ENCODE results near the gene CAPN15. TPM values are rescaled to one million over a fixed set of nuclear protein-coding genes. Genes with fewer than 3 reads are reported as not detected.

The CAPN15 gene
- total RNA-seq, 4 donors from 2014 or later: 24.9 to 44.7 (median 43.3) TPM

DNA sequence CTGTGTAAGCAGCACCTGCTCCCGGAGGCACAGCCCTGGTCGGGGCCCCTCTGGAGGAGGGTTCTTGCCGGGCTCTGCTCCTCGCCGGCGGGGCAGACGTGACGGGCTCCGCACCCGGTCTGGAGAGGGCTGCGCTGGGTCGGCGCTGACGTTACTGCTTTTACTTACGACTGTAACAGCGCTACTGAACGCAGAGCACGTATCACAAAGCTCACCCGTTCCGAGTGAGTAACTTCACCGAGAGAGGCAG lies 61.1 kb downstream of the CAPN15 start:
- TF ChIP-seq, protein P1, sequence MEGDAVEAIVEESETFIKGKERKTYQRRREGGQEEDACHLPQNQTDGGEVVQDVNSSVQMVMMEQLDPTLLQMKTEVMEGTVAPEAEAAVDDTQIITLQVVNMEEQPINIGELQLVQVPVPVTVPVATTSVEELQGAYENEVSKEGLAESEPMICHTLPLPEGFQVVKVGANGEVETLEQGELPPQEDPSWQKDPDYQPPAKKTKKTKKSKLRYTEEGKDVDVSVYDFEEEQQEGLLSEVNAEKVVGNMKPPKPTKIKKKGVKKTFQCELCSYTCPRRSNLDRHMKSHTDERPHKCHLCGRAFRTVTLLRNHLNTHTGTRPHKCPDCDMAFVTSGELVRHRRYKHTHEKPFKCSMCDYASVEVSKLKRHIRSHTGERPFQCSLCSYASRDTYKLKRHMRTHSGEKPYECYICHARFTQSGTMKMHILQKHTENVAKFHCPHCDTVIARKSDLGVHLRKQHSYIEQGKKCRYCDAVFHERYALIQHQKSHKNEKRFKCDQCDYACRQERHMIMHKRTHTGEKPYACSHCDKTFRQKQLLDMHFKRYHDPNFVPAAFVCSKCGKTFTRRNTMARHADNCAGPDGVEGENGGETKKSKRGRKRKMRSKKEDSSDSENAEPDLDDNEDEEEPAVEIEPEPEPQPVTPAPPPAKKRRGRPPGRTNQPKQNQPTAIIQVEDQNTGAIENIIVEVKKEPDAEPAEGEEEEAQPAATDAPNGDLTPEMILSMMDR (IDR thresholded peaks at IDR 0.05): no peak
- TF ChIP-seq POLR2A (IDR thresholded peaks at IDR 0.05; ENCODE audit: low read depth) (no peak), EP300 (IDR thresholded peaks at IDR 0.05) (no peak), POLR2AphosphoS5 (IDR thresholded peaks at IDR 0.05) (no peak)
- H3K9me3 ChIP-seq: no peaks in the 10 kb centered on the region
- H3K36me3 ChIP-seq: peaks cover 0 to 13% (median 3%) of the 10 kb centered on the region in 4 donors
- DNase-seq (ENCODE audit: extremely low spot score): no peak
- H3K4me3 ChIP-seq: peak overlapping the region; percentile 83 to 94 (median 88)
- peak overlapping the region; percentile 93 to 98 (median 96) for H3K27ac ChIP-seq (replicated peaks in 1 of 4)
- H3K4me1 ChIP-seq: peaks cover 36 to 69% (median 57%) of the 10 kb centered on the region in 4 donors
- WGBS: 1% methylated on average over 21 of the region's 21 CpGs
- H3K27me3 ChIP-seq: peaks cover 0 to 9% (median 0%) of the 10 kb centered on the region in 4 donors
- intact Hi-C loops (cut with DNase I): loop anchor here (5.0 kb wide), 1 partner anchor 49 kb away; the partner anchor contains the start of gene METTL26

DNA sequence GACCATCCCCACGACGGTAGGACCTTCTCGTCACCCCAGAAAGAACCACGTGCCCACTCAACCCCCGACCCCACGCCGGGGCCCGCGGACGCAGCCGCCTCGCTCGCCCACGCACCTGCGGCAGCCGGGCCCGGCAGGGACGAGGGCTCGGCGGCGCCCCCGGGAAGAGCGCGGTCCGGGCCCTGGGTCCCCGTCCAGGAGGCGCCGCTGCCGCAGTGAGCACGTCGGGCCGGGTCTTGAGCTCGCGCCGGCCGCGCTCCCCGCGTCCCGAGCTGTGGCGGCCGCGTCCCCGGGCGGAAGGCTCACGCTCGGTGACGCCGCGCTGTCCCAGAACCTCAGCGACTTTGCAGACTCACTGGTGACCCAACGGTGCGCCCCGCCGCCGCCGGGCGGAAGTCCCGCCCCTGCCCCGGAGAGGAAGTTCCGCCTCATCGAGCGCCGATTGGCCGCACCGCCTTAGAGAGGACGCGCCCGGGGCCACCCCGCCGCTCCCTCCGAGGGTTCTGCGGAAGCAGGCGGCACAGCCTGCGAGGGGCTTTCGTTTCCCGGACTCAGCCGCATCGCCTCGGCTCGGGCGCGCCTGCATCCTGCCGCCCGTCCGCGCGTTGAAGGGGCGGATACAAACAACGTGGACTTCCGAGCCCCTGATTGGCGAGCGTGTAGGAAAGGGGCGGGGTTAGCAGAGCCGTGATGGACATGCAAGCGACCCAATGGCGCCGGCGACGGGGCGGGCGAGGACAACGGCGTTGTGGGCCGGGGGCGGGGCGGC lies 61.6 kb downstream of the CAPN15 start:
- peak overlapping the region; percentile 93 to 98 (median 96) for H3K27ac ChIP-seq (replicated peaks in 1 of 4)
- TF ChIP-seq POLR2A (IDR thresholded peaks at IDR 0.05; ENCODE audit: low read depth) (peak; percentile 80), EP300 (IDR thresholded peaks at IDR 0.05) (no peak), POLR2AphosphoS5 (IDR thresholded peaks at IDR 0.05) (peak; percentile 85 to 92)
- TF ChIP-seq, protein P1 (IDR thresholded peaks at IDR 0.05): no peak
- no peaks in the 10 kb centered on the region for H3K9me3 ChIP-seq
- peak overlapping the region; percentile 83 to 94 (median 88) for H3K4me3 ChIP-seq
- H3K27me3 ChIP-seq: peaks cover 0 to 9% (median 0%) of the 10 kb centered on the region in 4 donors
- H3K36me3 ChIP-seq: peaks cover 0 to 18% (median 6%) of the 10 kb centered on the region in 4 donors
- intact Hi-C loops (cut with DNase I): loop anchor here (5.0 kb wide), 1 partner anchor 48 kb away; the partner anchor contains the start of gene METTL26
- 2% methylated on average over 15 of the region's 107 CpGs for WGBS
- peaks cover 36 to 66% (median 58%) of the 10 kb centered on the region in 4 donors for H3K4me1 ChIP-seq
- peak; percentile 100 for DNase-seq (ENCODE audit: extremely low spot score)

DNA sequence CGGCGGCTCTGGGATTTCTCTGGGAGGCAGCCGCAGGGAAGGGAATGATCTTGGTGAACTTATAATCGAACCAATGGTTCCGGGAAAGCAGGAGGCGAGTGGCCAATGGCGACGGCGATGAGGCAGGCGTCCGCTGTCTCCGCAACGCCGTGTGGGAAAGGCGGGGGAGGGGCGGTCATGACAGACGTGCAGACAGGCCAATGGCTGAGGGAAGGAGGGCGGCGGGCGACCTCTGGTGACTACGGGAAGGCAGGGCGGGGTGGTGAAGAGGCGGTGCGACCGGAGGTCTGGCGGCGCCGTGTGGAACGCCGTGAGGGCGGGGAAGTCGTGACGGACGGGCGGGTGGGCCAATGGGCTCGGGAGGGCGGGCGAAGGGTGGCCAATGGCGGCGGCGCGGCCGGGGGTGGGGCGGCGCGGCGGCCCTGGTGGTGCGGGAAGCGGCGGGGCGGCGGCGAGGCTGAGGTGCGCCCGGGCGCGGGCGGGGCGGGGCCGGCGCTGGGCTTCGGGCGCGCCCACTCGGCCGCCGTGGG lies 62.2 kb downstream of the CAPN15 start, which contains the start of gene RAB40C:
TSS of gene RAB40C (plus strand) at position 409 of the 530 bp plus-strand sequence. CDS start 226 bp downstream, outside the sequence.
- Histone ChIP-seq H3K27ac (replicated peaks in 1 of 4) (peak within 1 kb of the TSS; percentile 93 to 98 (median 96)), H3K36me3 (peaks cover 0 to 22% (median 8%) of the 10 kb centered on the region in 4 donors), H3K9me3 (no peaks in the 10 kb centered on the region), H3K4me1 (peaks cover 36 to 68% (median 58%) of the 10 kb centered on the region in 4 donors), H3K4me3 (peak within 1 kb of the TSS; percentile 83 to 94 (median 88)), H3K27me3 (peaks cover 0 to 9% (median 0%) of the 10 kb centered on the region in 4 donors)
- TF ChIP-seq POLR2AphosphoS5 (IDR thresholded peaks at IDR 0.05): peak in 1 of 2 donors; percentile 10
- TF ChIP-seq EP300 (IDR thresholded peaks at IDR 0.05): no peak
- TF ChIP-seq, protein P1 (IDR thresholded peaks at IDR 0.05): peak in 1 of 3 experiments; percentile 17
- no peak for TF ChIP-seq POLR2A (IDR thresholded peaks at IDR 0.05; ENCODE audit: low read depth)
- intact Hi-C loops (cut with DNase I): loop anchor here (5.0 kb wide), 1 partner anchor 48 kb away; the partner anchor contains the start of gene METTL26
- 1% methylated on average over 36 of the region's 67 CpGs for WGBS
- DNase-seq (ENCODE audit: extremely low spot score): peak; percentile 100

DNA sequence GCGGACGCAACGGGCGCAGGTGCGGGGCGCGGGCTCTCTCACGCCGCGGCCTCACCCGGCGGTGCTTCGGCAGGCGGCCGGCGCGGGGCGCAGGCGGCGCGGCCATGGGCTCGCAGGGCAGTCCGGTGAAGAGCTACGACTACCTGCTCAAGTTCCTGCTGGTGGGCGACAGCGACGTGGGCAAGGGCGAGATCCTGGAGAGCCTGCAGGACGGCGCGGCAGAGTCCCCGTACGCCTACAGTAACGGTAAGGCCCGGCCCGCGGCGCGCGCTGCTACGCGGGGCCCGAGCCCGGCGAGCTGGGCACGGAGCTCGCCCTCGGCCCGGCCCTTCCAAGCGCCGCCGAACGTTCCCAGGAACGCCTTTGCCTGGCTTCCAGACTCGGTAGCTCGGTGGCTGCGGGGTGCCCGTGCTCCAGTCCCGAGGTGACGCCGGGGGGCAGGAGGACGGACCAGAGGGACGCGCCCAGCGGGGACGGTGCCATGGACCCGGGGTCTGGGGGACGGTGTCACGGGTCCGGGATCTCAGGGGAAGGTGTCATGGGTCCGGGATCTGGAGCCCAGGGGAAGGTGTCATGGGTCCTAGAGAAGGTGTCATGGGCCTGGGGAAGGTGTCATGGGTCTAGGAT lies 62.8 kb downstream of the CAPN15 start:
- peaks cover 0 to 8% (median 0%) of the 10 kb centered on the region in 4 donors for H3K27me3 ChIP-seq
- H3K27ac ChIP-seq (replicated peaks in 1 of 4): peak overlapping the region; percentile 81 to 98 (median 92)
- no peak for DNase-seq (ENCODE audit: extremely low spot score)
- no peak for TF ChIP-seq EP300 (IDR thresholded peaks at IDR 0.05)
- no peak for TF ChIP-seq POLR2A (IDR thresholded peaks at IDR 0.05; ENCODE audit: low read depth)
- TF ChIP-seq, protein P1 (IDR thresholded peaks at IDR 0.05): no peak
- no peak for TF ChIP-seq POLR2AphosphoS5 (IDR thresholded peaks at IDR 0.05)
- H3K9me3 ChIP-seq: no peaks in the 10 kb centered on the region
- peaks cover 0 to 22% (median 8%) of the 10 kb centered on the region in 4 donors for H3K36me3 ChIP-seq
- peaks cover 36 to 74% (median 58%) of the 10 kb centered on the region in 4 donors for H3K4me1 ChIP-seq
- intact Hi-C loops (cut with DNase I): no loop called here
- peak overlapping the region; percentile 83 to 94 (median 88) for H3K4me3 ChIP-seq
- under 1% methylated on average over 18 of the region's 71 CpGs for WGBS

Measured in esophagus muscularis mucosa (tissue), 4 donors.